ENCODE measurements around the gene PEAK1. TPM values are rescaled to one million over a fixed set of nuclear protein-coding genes. Genes with fewer than 3 reads are reported as not detected.

PEAK1 gene
- total RNA-seq, 1 donor from 2014 or later, result 103 TPM

DNA sequence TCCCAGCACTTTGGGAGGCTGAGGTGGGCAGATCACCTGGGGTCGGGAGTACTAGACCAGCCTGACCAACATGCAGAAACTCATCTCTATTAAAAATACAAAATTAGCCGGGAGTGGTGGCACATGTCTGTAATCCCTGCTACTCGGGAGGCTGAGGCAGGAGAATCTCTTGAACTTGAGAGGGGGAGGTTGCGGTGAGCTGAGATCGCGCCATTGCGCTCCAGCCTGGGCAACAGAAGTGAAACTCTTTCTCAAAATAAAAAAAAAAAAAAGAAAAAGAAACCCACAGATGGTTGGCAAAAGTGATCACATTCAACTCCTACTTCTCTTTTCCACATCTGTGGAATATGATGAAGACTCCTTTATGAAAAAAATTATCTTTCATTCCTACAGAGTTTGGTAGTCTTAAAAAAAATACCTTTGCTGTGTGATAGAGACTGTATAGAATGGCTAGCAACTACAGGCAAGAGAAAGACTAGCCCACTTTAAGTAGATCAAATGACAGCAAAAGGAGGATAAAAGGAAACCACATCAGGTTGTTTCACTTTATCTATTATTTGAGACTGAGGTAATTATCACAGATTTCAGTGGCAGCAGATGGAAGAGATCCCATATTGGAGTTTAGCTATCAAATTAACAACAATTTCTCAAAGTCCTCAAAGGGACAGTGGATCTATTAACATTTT, 176.0 kb downstream of the PEAK1 start:
- no peak for DNase-seq (ENCODE audit: extremely low read depth, low read depth, low spot score)

DNA sequence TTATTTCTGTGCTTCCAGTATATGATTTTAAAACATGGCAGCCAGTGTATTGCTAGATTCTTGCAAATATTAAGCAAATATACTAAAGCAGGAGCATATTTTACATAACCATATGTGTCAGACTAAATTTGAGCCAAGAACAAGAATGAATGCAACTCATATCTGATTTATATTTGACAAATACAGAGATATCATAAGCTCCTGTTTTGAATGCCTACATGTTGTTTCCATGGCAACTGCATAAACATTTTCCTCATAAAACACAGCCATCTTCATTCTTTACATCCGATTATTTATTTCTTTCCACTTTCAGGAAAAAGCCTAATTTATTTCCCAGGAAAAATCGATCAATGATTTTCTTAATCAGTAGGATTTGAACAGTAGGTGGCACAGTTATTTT, 176.8 kb downstream of the PEAK1 start:
- DNase-seq (ENCODE audit: extremely low read depth, low read depth, low spot score), result no peak

DNA sequence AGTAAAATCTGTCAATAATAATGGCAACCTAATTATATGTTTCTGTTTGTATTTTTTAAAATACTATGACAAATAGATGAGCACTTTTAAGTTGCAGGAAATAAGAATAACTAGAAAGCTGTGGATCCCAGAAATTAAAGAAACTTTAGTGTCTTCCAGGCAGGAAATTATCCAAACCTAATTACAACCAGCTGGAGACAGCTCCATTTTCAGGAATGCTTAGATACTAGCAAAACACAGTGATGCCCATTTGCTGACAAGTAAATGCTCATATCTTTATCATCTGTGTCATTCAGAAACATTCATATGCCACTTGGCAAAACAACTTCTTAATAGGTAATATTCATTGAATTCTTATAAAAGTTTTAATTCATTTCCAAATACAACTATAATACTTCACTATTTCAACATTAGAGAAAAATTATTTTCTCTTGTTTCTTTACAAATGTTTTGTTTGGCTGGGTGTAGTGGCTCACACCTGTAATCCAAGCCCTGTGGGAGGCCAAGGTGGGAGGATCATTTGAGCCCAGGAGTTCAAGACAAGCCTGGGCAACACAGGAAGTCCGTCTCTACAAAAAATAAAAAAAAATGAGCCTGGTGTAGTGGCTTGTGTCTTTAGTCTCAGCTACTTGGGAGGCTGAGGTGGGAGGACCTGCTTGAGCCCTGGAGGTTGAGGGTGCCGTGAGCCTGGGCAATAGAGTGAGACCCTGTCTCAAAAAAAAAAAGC, 179.9 kb downstream of the PEAK1 start:
- no peak for DNase-seq (ENCODE audit: extremely low read depth, low read depth, low spot score)

DNA sequence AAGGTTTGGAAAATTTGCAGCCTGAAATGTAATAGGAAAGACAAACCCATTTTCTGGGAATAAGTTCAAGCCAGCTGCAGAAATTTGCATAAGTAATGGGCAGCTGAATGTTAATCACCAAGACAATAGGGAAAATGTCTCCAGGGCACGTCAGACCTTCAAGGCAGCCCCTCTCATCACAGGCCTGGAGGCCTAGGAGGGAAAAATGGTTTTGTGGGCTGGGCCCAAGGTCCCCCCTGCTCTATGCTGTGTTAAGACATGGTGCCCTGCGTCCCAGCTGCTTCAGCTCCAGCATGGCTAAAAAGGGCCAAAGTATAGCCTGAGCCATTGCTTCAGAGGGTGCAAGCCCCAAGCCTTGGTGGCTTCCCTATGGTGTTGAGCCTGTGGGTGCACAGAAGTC, 184.3 kb downstream of the PEAK1 start:
- no peak for DNase-seq (ENCODE audit: extremely low read depth, low read depth, low spot score)

DNA sequence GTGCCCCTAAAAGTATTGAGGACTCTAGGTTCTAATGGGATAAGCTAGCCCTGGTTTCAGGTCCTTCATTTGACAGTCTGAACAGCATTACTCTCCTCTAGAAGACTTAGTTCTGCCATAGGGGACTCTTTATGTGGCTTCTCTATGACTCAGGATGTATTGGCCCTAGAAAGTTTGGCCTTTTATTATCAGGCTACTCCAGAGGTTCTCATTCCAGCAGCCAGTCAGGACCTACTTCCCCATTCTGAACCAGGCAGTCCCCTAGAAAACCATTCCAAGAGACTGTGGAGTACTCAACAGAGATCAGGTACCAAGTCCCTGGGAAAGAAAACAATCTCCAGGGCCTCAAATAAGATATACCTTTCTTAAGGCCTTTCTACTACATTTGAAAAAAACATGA, 191.1 kb downstream of the PEAK1 start:
- DNase-seq (ENCODE audit: extremely low read depth, low read depth, low spot score), result no peak

DNA sequence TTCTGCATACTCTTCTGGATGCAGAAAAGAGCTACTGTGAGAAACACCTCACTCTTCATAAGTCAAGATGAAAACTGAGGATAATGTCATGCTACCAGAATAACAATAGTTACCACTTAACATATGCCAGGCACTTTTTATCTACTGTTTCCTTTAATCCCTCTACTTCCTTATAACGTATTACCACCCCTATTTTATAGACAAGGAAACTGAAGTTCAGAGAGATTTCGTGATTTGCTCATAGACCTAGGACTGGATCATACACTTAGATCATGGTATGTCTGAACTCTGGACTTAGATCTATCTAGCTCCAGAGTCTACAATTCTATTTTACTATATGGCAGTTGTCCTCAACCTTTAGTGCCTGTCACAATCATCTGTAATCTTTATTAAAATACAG, 193.3 kb downstream of the PEAK1 start:
- DNase-seq (ENCODE audit: extremely low read depth, low read depth, low spot score), result no peak

DNA sequence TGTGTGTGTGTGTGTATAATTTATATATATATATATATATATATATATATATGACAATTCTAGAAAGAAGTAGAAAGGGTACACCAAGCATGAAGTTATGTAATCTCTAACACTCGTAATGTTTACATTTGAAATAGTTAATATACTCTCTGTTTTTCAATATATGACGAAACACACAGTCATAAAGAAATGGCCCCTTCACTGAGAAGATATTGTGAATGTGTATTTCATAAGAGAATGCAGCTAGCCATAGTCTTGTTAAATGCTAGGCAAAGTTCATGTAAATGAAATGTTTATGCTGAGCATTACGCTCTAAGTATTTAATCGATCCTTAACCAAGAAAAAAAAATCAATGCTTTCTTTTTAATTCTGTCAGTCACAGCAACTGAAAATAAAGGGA, 194.3 kb downstream of the PEAK1 start:
- DNase-seq (ENCODE audit: extremely low read depth, low read depth, low spot score), result no peak

DNA sequence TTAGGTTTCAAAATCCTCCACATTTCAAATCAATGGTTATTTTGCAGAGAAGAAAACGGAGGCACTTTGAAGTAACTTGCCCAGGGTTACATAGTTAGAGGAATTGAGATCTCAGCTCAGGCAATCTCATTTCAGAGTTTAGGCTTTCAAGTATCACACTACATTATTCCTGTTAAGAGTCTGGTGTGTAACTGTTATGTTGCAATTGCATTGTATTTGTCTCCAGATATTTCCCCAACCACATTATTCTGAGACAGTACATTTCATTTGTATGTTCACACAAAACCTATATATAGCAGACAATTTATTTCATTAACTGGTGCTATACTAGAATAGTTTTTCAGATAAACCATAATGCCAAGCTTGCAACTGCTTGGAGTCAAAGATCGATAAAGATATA, 194.8 kb downstream of the PEAK1 start:
- no peak for DNase-seq (ENCODE audit: extremely low read depth, low read depth, low spot score)

DNA sequence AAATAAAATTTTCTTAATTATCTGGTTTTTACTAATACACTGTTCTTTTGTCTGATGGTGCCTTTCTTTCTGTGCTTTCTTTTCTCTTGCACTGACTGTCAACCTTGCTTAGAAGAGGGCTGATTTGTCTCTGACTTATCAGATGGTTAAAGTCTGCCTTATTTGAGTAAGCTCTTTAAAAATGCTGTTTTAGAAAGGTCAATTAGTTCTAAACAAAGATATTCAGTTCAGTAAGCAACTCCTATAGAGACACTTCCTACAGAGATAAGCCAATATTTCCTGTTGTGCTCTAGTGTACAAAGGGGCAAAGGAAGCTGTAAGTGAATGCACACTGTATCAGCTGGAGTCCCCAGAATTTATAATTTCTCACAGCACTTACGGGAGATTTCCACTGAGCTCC, 195.6 kb downstream of the PEAK1 start:
- no peak for DNase-seq (ENCODE audit: extremely low read depth, low read depth, low spot score)

DNA sequence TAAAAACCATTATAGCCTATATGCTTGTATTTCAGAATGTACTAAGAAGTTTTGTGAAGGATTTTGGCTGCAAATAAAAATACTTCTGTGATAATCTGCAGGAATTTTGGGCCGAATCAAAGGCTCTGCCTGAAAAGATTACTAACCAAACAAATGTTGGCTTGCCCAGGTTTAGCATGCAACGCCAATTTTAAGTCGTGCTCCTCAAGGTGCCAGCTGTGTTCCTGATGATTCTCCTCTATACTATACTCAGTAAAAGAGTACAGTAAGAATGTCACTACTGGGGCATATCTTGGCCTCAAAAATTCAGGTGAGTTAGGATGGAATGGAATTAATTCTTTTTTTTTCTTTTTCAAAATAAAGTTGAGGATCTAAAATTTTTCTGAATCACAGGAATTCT, 198.2 kb downstream of the PEAK1 start:
- DNase-seq (ENCODE audit: extremely low read depth, low read depth, low spot score), result no peak

DNA sequence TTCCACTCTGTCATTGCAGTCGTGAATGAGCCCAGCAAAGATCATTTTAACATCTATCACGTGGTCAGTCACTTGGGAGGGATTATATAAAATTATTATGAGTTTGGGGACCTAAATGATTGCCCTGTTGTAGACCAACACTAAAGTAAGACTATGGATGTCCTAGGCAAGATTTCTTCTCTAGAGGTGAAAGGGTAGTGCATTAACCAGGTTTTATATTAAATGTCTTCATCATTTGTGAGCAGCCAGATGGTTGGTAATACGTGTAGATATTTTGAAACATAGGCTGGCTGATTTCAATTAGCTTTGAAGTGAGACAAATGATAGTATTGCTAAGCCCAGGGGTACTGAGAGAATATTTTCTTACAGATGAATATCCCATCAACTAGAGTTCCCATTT, 198.7 kb downstream of the PEAK1 start:
- no peak for DNase-seq (ENCODE audit: extremely low read depth, low read depth, low spot score)

DNA sequence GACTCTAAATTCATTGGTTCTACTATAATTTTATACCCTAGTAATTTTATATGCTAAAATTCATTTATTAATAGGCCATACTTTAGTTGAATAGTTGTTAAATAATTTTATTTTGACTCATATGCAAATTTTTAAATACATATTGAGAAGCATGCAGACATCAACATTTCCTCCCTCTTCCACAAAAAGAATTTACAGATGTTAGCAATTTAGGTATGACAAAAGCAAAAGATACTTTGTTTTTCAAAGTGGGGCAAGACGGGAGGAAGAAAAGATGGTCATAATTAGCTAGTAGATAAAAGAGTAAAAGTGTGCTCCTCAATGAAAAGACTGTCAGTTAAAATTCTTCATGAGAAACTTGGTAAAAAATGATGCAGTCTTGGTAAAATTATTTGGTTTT, 200.1 kb downstream of the PEAK1 start:
- no peak for DNase-seq (ENCODE audit: extremely low read depth, low read depth, low spot score)

DNA sequence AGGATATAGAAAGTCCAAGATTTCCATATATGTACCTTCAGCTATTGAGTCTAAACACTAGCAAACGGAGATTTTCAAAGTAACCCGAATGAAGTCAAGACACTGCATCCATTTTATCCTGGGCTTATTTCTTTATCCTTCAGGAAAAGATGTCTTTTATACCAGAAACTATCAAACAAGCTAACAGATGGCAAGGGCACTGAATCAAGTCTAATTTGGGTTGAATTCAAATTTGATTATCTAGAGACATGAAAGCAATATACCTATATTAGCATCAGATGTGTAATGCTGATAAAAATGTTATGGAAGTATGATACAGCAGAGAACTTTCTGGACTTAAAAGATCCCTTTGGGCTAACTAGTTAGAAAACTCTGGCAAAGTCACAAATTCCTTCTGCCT, 210.7 kb downstream of the PEAK1 start:
- DNase-seq (ENCODE audit: extremely low read depth, low read depth, low spot score), result no peak

DNA sequence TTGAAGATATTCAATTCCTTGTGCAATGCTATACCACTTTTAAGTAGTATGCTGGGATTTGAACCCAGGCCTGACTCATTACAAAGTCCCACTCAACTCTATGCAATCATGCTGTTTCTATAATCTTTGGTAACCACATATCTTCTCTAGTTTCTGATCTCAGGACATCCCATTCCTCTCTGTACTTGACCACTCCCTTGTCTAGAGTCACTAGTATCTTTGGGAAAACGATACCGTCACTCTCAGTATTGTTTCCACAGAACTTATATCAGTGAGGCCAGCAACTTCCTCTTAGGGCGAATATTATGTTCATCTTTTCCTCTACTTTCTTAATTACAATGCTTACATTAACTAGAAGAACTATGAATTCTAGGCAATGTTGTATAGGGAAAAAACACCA, 211.7 kb downstream of the PEAK1 start:
- DNase-seq (ENCODE audit: extremely low read depth, low read depth, low spot score), result no peak

DNA sequence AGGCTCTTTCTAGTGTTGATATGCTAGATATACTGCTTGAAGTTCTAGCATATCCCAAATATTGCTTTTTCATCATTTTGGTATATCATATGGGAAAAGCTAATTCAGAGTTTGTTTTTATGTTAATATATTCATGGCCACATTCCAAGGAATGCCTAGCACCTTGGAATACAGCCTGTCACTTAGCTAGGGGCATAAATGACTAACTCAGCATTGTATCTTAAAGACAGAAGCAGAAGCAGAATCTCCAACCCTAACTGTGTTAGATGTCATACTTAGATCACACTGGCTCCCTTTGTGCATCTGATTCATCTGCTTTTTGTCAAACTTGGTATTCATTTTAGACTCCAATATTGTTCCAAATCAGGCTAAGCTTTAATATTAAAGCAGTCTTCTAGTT, 218.2 kb downstream of the PEAK1 start:
- DNase-seq (ENCODE audit: extremely low read depth, low read depth, low spot score), result no peak

DNA sequence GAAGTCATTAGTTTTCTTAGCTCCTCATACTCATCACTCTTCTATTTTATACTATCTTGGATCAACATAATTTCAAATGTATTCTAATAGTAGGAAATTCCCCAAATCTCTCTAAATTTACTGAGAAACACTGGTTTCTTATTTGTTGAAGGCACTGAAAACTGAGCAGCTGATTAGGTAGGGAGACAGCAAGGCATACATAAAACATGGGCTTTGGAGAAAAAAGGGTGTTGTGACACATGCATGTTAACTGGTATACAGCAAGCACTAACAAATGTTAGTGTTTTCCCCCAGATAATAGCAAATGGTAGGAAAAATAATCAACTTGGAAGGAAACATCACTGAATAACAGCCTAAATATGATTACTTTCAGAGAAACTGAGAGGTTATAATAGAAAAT, 223.5 kb downstream of the PEAK1 start:
- DNase-seq (ENCODE audit: extremely low read depth, low read depth, low spot score), result no peak

DNA sequence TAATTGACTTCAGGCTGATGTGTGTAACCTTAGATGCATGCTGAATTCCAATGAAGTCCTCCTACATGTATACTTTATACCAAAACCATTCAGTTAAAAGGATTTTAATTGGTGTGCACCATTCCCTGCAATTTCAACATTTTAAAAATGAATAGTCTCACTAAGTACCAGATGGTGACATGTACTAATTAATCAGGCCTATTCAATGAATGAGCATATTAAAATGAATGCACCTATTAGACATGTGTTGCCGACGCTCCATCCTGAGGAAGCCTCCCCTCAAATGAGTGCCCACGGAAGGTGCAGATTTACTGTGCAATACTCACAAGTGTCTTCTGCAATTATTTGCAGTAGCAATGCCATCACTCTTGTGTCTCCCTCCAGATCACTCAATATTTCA, 224.3 kb downstream of the PEAK1 start:
- DNase-seq (ENCODE audit: extremely low read depth, low read depth, low spot score), result no peak

DNA sequence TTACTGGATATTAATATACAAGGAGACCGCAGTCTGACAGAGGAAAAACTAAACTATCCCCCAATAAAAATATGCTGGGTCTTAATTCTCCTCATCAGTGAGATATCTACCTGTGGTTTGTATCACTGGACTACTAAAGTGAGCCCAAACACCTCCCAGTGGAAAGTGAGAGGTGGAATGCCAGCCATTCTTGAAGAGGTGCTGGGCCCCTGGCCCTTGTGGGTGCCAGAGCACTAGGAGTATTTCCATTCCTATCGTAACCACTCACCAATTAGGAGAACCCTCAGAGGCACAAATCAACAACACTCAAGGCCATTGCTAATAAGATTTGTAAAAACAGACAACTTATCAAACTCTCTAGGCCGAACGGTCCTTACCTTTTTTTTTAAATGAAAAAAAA, 227.5 kb downstream of the PEAK1 start:
- DNase-seq (ENCODE audit: extremely low read depth, low read depth, low spot score), result no peak

DNA sequence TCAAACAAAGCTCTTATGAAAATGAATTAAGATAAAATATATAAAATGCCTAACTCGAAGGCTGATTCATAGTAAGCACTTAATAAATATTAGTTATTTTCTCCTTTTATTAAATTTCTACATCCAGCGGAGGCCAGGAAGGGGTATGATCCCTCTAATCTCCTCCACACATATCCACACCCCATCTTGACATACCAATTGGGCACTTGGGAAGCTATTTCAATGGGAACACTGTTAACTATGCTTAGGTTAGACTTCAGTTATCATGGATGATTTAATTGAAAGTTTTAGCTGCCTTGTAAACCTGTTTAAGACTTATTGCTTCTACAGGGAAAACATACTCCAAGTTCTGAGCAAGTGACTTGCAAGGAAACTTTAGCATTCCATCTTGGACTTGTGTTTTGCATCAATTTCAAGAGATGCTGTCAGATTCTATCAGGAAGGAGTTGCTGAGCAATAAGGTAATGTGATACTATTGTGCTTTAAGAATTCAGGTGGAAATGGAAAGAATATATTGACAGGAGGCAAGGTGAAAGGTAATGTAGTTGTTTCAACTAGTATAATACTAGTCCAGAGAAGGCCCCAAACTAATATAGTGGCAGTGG, 228.6 kb downstream of the PEAK1 start:
- DNase-seq (ENCODE audit: extremely low read depth, low read depth, low spot score), result no peak

DNA sequence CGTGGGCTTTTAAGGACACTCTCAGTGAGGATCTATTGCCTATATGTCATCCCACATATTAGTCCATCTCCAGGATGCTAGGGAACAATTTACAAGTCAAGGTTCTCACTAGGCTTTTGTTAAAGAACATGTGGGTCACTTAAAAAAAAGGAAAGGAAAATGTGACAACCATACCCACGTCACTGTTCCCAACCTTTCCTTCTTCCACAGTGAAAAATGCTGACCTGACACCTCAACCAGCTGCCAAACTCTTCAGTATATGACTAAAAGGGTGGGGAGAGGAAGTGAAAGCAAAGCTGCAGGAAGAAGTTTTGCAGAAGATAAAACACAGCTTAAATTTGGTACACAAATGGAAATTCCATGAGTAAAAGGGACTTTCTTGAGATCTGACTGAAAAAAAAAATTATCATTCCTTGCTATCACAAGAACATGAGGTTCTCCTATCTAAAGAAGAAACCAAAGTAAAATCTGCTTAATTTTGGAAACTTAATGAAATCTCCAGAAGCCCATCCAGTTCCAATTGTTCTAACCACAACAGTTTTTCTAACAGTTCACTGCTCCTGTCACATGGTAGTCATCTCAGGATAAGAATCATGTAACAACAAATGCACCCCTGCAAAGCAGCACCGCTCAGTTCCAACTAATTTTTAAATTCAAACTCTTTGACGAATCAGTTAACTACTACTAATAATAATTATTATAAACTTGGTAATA, 232.0 kb downstream of the PEAK1 start:
- peak; percentile 97 for DNase-seq (ENCODE audit: extremely low read depth, low read depth, low spot score)

DNA sequence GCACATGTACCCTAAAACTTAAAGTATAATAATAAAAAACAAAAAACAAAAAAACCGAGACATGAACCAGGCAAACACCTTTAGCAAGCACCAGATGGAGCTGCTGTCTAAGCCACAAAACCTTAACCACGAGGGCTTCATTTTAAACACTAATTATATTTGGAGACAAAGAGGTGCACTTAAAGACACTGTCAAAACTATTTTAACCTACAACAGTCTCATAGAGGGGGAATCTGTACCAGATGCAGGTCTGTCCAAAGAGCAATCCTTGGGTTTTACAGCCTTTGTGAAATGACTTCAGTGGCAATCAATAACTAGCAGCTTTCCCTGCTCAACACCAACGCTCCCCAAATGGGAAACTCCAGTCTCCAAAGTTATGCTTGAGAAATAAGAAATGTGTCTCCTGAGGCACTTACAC, 233.3 kb downstream of the PEAK1 start:
- peak; percentile 36 for DNase-seq (ENCODE audit: extremely low read depth, low read depth, low spot score)

Data from glomerular endothelial cell (primary cell).